Tibial artery (tissue), 4 donors: ENCODE data around the gene MINDY4.
A peak's percentile ranks its signal among the peaks of the same experiment; 100 is the strongest.
"Not testable (repeated sequence)": the region's sequence is repeated elsewhere in the genome, so short reads cannot be mapped to it uniquely, and the experiment has no call there.

Experiments used
- DNase-seq, 2 donors: peaks; one replicate each; pipeline ENCODE4 v3.0.0-alpha.2; 2019
- H3K27ac ChIP-seq, 2 donors: fragments of 200-600 bp; sonication (generic) in 1 of 2; 1 replicate in 1 of 2; 2 replicates in 1 of 2; pipeline ENCODE4 v1.5.1; 2018 to 2019; ENCODE audit warnings: mild to moderate bottlenecking in 1 of 2
- H3K27me3 ChIP-seq, 2 donors: fragments of 200-600 bp; sonication (generic) in 1 of 2; one replicate each; pipeline versions ENCODE4 v1.5.1 to v1.6.0; 2016 to 2019
- H3K36me3 ChIP-seq, 3 donors: fragments of 200-600 bp; sonication (generic) in 2 of 3; one replicate each; pipeline ENCODE4 v1.5.1; 2016 to 2019; ENCODE audit warnings: mild to moderate bottlenecking in 2 of 3
- H3K4me1 ChIP-seq, 4 donors: fragments of 200-600 bp; sonication (generic) in 2 of 4; 1 replicate in 3 of 4; 2 replicates in 1 of 4; pipeline ENCODE4 v1.5.1; 2016 to 2019
- H3K4me3 ChIP-seq, 2 donors: fragments of 200-600 bp; sonication (generic) in 1 of 2; 1 replicate in 1 of 2; 2 replicates in 1 of 2; pipeline ENCODE4 v1.5.1; 2018 to 2019; ENCODE audit warnings: mild to moderate bottlenecking in 2 of 2
- H3K9me3 ChIP-seq, 3 donors: fragments of 200-600 bp; sonication (generic) in 1 of 3; one replicate each; pipeline ENCODE4 v1.5.1; 2016 to 2019
- intact Hi-C: fragments of 100-400 bp; cut with DNase I; formaldehyde crosslinking; loops from one replicate; pipeline ENCODE4 v1.15.0; 2023; ENCODE audit warnings: low total_unique reads
- TF ChIP-seq, protein P1 (sequence below), 2 experiments: fragments of 200-600 bp in 1 of 2; fragments of 450-650 bp in 1 of 2; IDR thresholded peaks; one replicate each; pipeline ENCODE4 v1.5.1; 2017 to 2019; ENCODE audit warnings: antibody characterized with exemption in 2 of 2, mild to moderate bottlenecking in 1 of 2, moderate library complexity in 1 of 2

MINDY4 gene

DNA sequence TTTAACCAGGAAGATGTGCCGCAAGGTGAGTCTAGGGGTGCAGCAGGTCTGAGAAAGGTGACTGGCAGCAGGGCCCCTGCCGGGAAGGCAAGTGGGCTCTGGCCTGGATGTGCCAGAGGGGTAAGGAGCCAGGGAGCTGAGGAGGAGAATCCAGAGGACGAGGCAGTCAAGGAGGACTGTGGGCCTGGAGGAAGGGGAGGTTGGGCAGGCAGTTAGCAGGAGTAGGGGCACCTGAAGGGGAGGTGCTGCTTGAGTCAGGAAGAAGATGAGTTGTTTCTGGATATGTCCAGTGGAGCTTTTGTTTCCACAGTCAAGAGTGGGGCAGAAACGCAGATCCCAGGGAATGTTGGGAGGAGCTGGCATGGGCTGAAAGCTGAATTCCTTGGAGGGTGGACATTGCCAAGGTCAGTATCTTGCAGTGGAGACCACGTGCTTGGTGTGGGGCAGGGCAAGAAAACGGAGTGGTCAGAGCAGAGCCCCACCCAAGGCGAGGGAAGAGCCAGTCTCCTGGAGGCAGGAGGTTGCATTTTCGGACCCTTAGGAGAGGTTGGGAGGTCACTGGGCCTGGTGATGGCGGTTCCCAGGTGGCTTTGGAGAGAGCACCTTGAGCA is 34.0 kb downstream of the MINDY4 start:
- DNase-seq, result no peak
- intact Hi-C loops, result no loop called here
- TF ChIP-seq, protein P1, sequence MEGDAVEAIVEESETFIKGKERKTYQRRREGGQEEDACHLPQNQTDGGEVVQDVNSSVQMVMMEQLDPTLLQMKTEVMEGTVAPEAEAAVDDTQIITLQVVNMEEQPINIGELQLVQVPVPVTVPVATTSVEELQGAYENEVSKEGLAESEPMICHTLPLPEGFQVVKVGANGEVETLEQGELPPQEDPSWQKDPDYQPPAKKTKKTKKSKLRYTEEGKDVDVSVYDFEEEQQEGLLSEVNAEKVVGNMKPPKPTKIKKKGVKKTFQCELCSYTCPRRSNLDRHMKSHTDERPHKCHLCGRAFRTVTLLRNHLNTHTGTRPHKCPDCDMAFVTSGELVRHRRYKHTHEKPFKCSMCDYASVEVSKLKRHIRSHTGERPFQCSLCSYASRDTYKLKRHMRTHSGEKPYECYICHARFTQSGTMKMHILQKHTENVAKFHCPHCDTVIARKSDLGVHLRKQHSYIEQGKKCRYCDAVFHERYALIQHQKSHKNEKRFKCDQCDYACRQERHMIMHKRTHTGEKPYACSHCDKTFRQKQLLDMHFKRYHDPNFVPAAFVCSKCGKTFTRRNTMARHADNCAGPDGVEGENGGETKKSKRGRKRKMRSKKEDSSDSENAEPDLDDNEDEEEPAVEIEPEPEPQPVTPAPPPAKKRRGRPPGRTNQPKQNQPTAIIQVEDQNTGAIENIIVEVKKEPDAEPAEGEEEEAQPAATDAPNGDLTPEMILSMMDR (IDR thresholded peaks at IDR 0.05), result no peak
- Histone ChIP-seq H3K36me3 (no peaks in the 10 kb centered on the region), H3K4me1 (peaks cover 0 to 58% (median 48%) of the 10 kb centered on the region in 4 donors), H3K27ac (peak overlapping the region; percentile 71 to 74), H3K27me3 (no peaks in the 10 kb centered on the region), H3K4me3 (no peak overlapping the region), H3K9me3 (no peaks in the 10 kb centered on the region)

DNA sequence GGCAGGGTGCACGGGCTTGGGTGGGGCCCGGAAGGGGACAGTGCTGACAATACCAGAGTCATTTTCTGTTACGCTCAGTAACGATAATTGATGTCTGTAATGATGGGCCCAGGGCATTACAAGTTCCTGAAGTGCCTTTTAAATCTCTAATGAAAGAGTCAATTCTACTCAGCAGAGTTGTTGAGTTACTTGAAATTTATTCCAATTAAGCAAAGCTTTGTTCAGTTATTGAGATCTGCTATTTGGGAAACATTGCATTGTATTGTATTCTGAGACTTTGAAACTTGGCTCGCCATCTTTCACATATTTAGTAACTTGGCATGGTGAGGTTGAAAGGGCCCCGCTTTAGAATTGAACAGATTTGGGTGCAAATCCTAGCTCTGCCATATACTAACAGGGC is 34.7 kb downstream of the MINDY4 start:
- Histone ChIP-seq H3K9me3 (no peaks in the 10 kb centered on the region), H3K27ac (peak overlapping the region; percentile 71 to 74), H3K36me3 (no peaks in the 10 kb centered on the region), H3K4me3 (no peak overlapping the region), H3K4me1 (peaks cover 0 to 50% (median 42%) of the 10 kb centered on the region in 4 donors), H3K27me3 (no peaks in the 10 kb centered on the region)
- TF ChIP-seq, protein P1 (IDR thresholded peaks at IDR 0.05), result no peak
- no peak for DNase-seq
- intact Hi-C loops, result no loop called here

- H3K27ac ChIP-seq, result peak overlapping the region in 1 of 2 donors; percentile 74
- H3K36me3 ChIP-seq, H3K4me3 ChIP-seq, intact Hi-C loops, H3K9me3 ChIP-seq, DNase-seq, H3K27me3 ChIP-seq: not testable (repeated sequence)
- peaks cover 0 to 59% (median 40%) of the 10 kb centered on the region in 4 donors for H3K4me1 ChIP-seq
Measured at GRCh38 chr7:30807477-30807876, 36.3 kb downstream of the MINDY4 start.

DNA sequence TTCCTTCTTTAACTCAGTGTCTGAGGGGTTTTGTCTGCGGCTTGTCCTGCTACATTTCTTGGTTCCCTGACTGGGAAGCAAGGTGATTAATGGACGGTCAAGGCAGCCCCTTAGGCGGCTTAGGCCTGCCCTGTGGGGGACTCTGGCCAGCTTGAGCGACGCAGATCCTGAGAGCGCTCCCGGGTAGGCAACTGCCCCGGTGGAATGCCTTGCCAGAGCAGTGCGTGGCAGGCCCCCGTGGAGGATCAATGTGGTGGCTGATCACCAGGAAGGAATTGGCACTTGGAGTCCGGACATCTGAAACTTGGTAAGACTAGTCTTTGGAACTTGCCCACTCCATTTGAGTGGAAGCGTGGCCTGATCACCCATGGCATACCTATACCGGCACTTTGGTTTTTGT is 36.7 kb downstream of the MINDY4 start:
- intact Hi-C loops, H3K4me3 ChIP-seq, H3K36me3 ChIP-seq, DNase-seq, H3K27me3 ChIP-seq, H3K9me3 ChIP-seq, H3K27ac ChIP-seq: not testable (repeated sequence)
- H3K4me1 ChIP-seq, result peaks cover 0 to 62% (median 44%) of the 10 kb centered on the region in 4 donors

GRCh38 chr7:30810986-30811385 is 39.8 kb downstream of the MINDY4 start:
- no peaks in the 10 kb centered on the region for H3K36me3 ChIP-seq
- no peaks in the 10 kb centered on the region for H3K27me3 ChIP-seq
- intact Hi-C loops, result no loop called here
- H3K9me3 ChIP-seq, result no peaks in the 10 kb centered on the region
- no peak for DNase-seq
- H3K27ac ChIP-seq, result peak overlapping the region; percentile 83
- peaks cover 6 to 62% (median 44%) of the 10 kb centered on the region in 4 donors for H3K4me1 ChIP-seq
- no peak overlapping the region for H3K4me3 ChIP-seq
- TF ChIP-seq, protein P1 (IDR thresholded peaks at IDR 0.05), result no peak

- Histone ChIP-seq H3K4me3 (no peak overlapping the region), H3K4me1 (peaks cover 6 to 65% (median 52%) of the 10 kb centered on the region in 4 donors), H3K36me3 (no peaks in the 10 kb centered on the region), H3K27me3 (no peaks in the 10 kb centered on the region), H3K27ac (peak overlapping the region; percentile 83), H3K9me3 (no peaks in the 10 kb centered on the region)
- peak in 1 of 2 donors; percentile 63 for DNase-seq
- TF ChIP-seq, protein P1 (IDR thresholded peaks at IDR 0.05), result no peak
- intact Hi-C loops, result loop anchor here (2.0 kb wide), 1 partner anchor 104 kb away; no protein-coding TSS in a partner anchor
Measured at GRCh38 chr7:30812676-30813075, 41.5 kb downstream of the MINDY4 start.
